ENCODE results near the gene SLC6A14.

Gene SLC6A14

GRCh38 chrX:116427978-116428377, 8.4 kb upstream of the SLC6A14 start:
- Histone ChIP-seq H3K79me2 (ENCODE audit: insufficient read depth, low read length) (no peaks in the 10 kb centered on the region), H4K20me1 (ENCODE audit: insufficient read depth, low read length) (no peaks in the 10 kb centered on the region), H3K4me2 (ENCODE audit: low read length) (no peak overlapping the region), H3K9me2 (ENCODE audit: low read depth, low read length) (no peaks in the 10 kb centered on the region), H3K9ac (ENCODE audit: low read length) (no peak overlapping the region), H3K4me3 (ENCODE audit: low read depth, low read length, poor library complexity, severe bottlenecking) (no peak overlapping the region), H3K36me3 (ENCODE audit: insufficient read depth, low read length) (no peaks in the 10 kb centered on the region), H3K27me3 (ENCODE audit: insufficient read depth, low read length) (no peaks in the 10 kb centered on the region), H3K27ac (ENCODE audit: low read depth, low read length, poor library complexity, severe bottlenecking) (no peak overlapping the region), H3F3A (ENCODE audit: insufficient read depth, low read length) (no peaks in the 10 kb centered on the region), H2AFZ (ENCODE audit: low read length) (no peak overlapping the region), H3K4me1 (ENCODE audit: insufficient read depth, low read length, severe bottlenecking) (no peaks in the 10 kb centered on the region), H3K9me3 (ENCODE audit: low read length) (no peaks in the 10 kb centered on the region)
- TF ChIP-seq EZH2 (IDR thresholded peaks at IDR 0.05; ENCODE audit: borderline replicate concordance, low read length): no peak
- TF ChIP-seq, protein P1, sequence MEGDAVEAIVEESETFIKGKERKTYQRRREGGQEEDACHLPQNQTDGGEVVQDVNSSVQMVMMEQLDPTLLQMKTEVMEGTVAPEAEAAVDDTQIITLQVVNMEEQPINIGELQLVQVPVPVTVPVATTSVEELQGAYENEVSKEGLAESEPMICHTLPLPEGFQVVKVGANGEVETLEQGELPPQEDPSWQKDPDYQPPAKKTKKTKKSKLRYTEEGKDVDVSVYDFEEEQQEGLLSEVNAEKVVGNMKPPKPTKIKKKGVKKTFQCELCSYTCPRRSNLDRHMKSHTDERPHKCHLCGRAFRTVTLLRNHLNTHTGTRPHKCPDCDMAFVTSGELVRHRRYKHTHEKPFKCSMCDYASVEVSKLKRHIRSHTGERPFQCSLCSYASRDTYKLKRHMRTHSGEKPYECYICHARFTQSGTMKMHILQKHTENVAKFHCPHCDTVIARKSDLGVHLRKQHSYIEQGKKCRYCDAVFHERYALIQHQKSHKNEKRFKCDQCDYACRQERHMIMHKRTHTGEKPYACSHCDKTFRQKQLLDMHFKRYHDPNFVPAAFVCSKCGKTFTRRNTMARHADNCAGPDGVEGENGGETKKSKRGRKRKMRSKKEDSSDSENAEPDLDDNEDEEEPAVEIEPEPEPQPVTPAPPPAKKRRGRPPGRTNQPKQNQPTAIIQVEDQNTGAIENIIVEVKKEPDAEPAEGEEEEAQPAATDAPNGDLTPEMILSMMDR (IDR thresholded peaks at IDR 0.05; ENCODE audit: low read length): no peak

DNA sequence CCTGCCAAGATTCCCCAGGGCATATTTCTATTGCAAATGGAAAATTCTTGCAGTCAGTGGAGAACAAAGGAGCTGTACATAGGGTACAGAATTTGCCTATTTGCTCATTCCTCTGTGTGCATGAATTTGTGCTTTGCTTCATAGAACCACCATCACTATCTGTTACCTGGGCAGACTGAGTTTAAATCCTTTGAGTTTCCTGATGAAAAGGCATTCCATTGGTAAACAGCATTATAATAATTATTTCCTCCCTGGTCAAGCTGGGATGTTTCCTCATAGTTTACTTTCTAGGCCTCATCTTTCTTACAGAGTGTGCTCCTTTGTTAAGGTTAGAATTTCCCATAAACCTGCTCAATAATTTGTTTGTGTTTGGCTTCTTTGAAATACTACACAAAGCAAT, 809 bp upstream of the SLC6A14 start:
- Histone ChIP-seq H3K4me2 (ENCODE audit: low read length) (no peak overlapping the region), H3K27me3 (ENCODE audit: insufficient read depth, low read length) (no peaks in the 10 kb centered on the region), H3K27ac (ENCODE audit: low read depth, low read length, poor library complexity, severe bottlenecking) (no peak overlapping the region), H3K9me2 (ENCODE audit: low read depth, low read length) (no peaks in the 10 kb centered on the region), H3K79me2 (ENCODE audit: insufficient read depth, low read length) (no peaks in the 10 kb centered on the region), H3K36me3 (ENCODE audit: insufficient read depth, low read length) (no peaks in the 10 kb centered on the region), H3F3A (ENCODE audit: insufficient read depth, low read length) (no peaks in the 10 kb centered on the region), H3K9ac (ENCODE audit: low read length) (no peak overlapping the region), H4K20me1 (ENCODE audit: insufficient read depth, low read length) (no peaks in the 10 kb centered on the region), H3K9me3 (ENCODE audit: low read length) (no peaks in the 10 kb centered on the region), H3K4me1 (ENCODE audit: insufficient read depth, low read length, severe bottlenecking) (no peaks in the 10 kb centered on the region), H2AFZ (ENCODE audit: low read length) (no peak overlapping the region), H3K4me3 (ENCODE audit: low read depth, low read length, poor library complexity, severe bottlenecking) (no peak overlapping the region)
- TF ChIP-seq EZH2 (IDR thresholded peaks at IDR 0.05; ENCODE audit: borderline replicate concordance, low read length): no peak
- TF ChIP-seq, protein P1 (IDR thresholded peaks at IDR 0.05; ENCODE audit: low read length): no peak

DNA sequence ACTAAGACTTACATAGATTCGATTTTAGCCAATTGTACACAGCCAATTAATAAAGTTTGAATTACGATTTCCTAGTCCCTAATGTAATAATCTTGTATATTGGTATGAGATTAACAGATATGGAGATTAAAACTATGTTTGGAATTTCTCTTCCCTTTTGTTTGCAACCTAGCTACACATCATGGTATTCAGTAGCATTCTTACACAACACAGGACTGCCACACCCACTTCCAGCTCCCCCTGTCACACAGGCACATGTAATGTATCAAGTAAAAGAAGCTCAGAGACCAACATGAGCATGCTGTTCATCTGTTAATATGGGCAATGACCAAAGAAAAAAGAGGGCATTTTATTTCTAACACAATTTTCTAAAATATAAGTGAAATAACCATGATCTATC, 12.8 kb downstream of the SLC6A14 start:
- no peak overlapping the region for H3K27ac ChIP-seq (ENCODE audit: low read depth, low read length, poor library complexity, severe bottlenecking)
- no peak overlapping the region for H3K4me3 ChIP-seq (ENCODE audit: low read depth, low read length, poor library complexity, severe bottlenecking)
- no peak overlapping the region for H3K4me2 ChIP-seq (ENCODE audit: low read length)
- H3K79me2 ChIP-seq (ENCODE audit: insufficient read depth, low read length): no peaks in the 10 kb centered on the region
- no peaks in the 10 kb centered on the region for H3K9me3 ChIP-seq (ENCODE audit: low read length)
- no peaks in the 10 kb centered on the region for H3K27me3 ChIP-seq (ENCODE audit: insufficient read depth, low read length)
- H3K9ac ChIP-seq (ENCODE audit: low read length): no peak overlapping the region
- no peaks in the 10 kb centered on the region for H3K4me1 ChIP-seq (ENCODE audit: insufficient read depth, low read length, severe bottlenecking)
- H4K20me1 ChIP-seq (ENCODE audit: insufficient read depth, low read length): no peaks in the 10 kb centered on the region
- no peak overlapping the region for H2AFZ ChIP-seq (ENCODE audit: low read length)
- no peak for TF ChIP-seq EZH2 (IDR thresholded peaks at IDR 0.05; ENCODE audit: borderline replicate concordance, low read length)
- TF ChIP-seq, protein P1 (IDR thresholded peaks at IDR 0.05; ENCODE audit: low read length): no peak
- H3F3A ChIP-seq (ENCODE audit: insufficient read depth, low read length): no peaks in the 10 kb centered on the region
- no peaks in the 10 kb centered on the region for H3K36me3 ChIP-seq (ENCODE audit: insufficient read depth, low read length)
- H3K9me2 ChIP-seq (ENCODE audit: low read depth, low read length): no peaks in the 10 kb centered on the region

Measured in OCI-LY1 (cell line).